Dedifferentiated amniotic fluid mesenchymal stem cell (primary cell): Measurements from ENCODE around the gene NT5DC2.

ENCODE experiments used
- DNase-seq: peaks from one replicate; pipeline ENCODE4 v3.0.0-alpha.2; 2016; ENCODE audit errors: extremely low spot score

Gene NT5DC2

DNA sequence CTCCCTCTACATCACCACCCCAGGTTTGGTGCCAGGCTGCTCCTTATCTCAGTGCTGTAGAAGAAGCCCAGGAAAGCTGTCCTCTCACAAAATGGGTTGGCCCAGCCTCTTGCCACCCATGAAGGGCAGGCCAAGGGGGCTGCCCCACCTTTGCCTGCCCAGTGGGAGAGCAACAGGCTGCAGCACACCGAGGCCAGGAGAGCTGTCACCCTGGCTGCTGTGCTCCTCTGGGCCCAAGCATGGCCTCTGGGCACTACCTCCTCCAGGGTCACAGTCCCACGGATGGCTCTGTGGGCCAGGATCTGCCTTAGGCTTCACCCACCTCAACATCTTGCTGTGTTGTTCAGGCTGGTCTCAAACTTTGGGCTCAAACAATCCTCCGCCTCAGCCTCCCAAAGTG lies 44.9 kb downstream of the NT5DC2 start:
- no peak for DNase-seq

DNA sequence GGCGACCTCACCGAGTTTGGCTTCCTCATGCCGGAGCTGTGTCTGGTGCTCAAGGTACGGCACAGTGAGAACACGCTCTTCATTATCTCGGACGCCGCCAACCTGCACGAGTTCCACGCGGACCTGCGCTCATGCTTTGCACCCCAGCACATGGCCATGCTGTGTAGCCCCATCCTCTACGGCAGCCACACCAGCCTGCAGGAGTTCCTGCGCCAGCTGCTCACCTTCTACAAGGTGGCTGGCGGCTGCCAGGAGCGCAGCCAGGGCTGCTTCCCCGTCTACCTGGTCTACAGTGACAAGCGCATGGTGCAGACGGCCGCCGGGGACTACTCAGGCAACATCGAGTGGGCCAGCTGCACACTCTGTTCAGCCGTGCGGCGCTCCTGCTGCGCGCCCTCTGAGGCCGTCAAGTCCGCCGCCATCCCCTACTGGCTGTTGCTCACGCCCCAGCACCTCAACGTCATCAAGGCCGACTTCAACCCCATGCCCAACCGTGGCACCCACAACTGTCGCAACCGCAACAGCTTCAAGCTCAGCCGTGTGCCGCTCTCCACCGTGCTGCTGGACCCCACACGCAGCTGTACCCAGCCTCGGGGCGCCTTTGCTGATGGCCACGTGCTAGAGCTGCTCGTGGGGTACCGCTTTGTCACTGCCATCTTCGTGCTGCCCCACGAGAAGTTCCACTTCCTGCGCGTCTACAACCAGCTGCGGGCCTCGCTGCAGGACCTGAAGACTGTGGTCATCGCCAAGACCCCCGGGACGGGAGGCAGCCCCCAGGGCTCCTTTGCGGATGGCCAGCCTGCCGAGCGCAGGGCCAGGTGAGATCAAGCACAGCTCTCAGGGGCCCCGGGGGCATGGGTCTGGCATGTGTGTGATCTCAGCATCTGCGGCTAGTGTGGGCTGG lies 45.6 kb downstream of the NT5DC2 start:
- no peak for DNase-seq

DNA sequence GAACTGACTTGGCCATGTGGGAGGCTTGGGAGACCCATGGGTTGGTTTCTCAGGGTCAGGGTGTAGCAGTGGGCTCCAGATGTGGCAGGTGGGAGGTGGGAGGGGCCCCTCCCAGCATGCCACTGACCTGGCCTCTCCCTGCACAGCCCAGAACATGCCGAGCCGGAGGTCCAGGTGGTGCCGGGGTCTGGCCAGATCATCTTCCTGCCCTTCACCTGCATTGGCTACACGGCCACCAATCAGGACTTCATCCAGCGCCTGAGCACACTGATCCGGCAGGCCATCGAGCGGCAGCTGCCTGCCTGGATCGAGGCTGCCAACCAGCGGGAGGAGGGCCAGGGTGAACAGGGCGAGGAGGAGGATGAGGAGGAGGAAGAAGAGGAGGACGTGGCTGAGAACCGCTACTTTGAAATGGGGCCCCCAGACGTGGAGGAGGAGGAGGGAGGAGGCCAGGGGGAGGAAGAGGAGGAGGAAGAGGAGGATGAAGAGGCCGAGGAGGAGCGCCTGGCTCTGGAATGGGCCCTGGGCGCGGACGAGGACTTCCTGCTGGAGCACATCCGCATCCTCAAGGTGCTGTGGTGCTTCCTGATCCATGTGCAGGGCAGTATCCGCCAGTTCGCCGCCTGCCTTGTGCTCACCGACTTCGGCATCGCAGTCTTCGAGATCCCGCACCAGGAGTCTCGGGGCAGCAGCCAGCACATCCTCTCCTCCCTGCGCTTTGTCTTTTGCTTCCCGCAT lies 46.4 kb downstream of the NT5DC2 start:
- DNase-seq, result no peak

DNA sequence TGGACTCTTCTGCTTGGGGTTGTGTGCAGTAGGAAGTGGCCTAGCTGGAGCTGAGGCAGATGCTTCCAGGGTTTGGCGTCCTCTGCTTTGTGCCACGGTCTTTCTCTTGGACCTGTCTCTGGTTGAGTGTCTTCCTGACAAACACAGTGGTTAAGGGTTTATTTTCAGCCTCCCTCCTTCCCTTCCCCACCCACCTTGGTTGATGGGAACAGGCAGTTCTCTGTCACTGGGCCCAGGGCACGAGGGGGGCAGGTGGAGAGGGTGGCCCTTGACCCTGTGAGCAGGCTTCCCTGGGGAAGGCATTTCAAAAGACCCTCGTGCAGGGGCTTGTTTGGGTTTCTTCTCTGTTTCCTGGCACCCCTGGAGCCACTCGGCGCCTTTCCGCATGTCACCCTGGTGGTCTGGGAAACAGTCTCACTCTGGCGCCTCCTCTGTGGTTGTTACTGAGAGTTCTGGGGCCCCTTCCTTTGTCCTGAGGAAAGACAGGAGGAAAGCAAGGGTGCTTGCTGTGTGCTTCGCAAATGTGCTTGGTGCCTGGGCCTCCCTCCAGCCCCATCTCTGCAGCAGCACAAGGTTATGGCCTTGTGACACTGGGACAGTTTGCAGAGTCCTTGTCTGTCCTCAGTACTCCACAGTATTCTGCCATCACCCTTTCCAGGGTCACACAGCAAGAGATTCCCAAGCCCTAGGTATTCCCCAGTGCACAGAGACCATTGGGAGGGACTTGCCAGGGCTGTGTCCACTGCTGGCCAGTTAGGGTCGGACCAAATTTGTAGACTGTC lies 48.8 kb downstream of the NT5DC2 start:
- DNase-seq, result no peak

DNA sequence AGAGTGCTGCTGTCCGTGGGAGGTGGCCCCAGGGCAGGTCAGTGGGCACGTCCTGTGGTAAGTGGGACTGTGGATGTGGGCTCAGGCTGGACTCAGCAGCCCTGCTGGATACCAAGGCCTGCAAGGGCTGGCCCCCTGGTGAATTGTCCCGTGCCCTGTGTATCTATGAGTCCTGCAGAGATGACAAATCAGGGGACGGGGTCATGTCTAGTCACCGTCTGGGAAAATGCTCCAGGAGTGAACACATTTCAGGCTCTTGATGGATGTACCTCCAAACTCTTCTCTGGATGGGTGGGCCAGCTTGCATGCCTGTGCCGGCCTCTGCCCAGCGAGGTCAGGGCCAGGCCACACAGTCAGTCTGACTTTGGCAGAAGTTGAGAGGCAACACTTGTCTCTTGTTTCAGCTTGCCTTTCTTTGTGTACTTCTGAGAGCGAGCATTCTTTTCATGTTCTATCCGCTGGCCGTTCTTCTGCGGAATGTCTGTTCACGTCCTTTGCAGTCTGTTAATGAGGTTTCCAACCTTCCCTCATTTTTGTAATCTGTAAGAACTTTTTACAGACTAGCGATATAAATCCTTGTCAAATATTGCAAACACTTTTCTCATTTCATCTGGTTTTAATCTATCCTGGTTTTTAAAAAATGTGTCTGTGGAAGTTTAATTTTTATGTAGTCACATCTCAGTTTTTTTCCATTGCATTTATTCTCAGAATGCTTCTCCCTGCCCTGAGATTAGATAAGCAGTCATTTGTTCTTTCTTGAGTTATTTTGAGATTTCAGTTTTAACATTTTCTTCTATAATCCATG lies 49.9 kb downstream of the NT5DC2 start:
- peak; percentile 20 for DNase-seq

DNA sequence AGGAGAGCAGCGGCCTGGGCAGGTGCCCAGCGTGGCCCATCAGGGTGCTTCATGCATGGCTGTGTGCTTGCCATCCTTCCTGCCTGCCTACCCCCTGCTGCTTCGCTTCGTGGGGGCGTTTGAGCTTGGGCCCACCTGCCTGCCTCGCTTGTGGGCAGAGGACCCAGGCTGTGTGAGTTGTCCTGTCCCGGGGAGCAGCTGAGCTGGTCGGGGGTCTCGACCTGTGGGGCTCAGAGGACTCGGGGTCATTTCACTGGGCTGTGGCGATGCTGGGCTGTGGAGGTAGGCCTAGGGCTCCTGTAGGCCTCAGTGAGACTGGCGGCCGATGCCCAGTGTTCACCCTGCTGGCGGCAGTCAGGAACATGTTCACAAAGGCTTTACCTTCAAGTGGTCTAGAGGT lies 50.6 kb downstream of the NT5DC2 start:
- no peak for DNase-seq

DNA sequence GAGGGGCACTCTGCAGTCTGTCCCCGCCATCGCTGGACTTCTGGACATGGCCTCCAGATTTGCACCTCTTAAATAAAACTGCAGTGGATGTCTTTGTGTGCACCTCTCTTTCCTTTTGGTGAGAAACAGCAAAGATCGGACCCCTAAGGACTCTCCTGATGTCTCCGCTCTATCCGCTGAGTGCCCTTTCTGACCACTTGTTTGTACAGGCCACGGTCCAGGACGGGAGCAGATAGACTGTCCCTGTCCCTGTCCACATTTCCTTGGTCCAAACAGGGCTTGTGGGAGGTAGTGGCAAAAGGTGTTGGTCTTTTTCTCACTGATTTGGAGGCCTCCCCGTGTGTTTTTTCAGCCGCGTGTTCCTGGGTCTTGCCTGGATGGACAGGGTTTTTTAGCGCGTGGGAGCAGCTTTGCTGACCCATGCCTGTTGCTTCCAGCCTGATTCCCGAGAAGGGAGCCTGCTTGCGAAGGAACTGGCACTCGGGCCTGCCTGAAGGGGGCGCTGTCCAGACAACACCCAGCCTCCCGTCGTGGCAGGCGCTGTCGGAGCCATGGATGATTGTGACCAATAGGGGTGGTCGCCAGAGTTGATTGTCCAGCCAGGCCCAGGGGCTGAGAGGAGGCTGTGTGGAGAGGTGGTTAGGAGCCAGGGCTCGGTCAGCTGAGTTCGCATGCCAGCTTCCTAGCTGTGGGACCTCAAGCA lies 51.7 kb downstream of the NT5DC2 start:
- DNase-seq, result no peak

DNA sequence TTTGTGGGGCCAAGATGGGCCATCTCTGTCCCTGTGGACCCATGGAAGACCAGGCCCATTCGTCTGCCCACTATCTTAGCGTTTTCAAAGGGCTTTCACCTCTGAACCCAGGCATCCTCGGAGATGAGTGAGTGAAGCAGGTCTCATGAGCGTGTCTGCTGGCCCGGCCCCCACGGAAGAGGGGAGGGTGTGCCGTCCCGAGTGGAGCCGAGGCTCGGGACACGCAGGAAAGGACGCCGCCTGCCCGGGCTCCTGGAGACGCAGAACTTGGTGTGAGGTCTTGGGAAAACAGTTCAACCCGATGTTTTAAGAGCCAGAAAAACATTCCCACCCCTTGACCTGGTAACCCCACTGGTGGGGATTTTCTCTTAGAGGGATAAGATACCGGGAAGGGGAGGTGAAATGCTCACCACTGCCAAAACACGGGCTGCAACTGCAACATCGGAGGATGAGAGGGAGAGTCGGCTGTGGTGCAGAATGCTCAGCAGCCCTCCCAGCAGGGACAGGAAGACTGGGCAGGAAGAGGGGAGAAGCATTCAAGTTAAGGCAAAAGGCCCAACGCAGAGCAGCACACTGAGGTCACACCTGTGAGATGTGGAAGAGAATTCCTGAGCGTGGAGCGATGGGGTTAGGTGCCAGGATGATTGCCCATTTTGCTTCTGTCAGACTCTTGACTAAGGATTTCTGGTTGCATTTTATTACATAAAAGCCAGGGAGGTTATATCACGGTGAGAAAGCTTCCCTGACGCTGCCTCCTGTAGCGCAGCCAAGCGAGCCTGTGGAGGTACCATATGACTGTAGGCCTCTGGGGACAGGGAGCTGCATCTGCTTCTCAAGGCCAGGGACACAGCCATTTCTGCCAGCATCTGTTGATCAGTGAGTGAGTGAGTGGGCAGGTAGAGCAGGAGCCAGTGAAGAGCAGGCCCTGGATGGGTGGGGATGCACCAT lies 52.6 kb downstream of the NT5DC2 start:
- no peak for DNase-seq

DNA sequence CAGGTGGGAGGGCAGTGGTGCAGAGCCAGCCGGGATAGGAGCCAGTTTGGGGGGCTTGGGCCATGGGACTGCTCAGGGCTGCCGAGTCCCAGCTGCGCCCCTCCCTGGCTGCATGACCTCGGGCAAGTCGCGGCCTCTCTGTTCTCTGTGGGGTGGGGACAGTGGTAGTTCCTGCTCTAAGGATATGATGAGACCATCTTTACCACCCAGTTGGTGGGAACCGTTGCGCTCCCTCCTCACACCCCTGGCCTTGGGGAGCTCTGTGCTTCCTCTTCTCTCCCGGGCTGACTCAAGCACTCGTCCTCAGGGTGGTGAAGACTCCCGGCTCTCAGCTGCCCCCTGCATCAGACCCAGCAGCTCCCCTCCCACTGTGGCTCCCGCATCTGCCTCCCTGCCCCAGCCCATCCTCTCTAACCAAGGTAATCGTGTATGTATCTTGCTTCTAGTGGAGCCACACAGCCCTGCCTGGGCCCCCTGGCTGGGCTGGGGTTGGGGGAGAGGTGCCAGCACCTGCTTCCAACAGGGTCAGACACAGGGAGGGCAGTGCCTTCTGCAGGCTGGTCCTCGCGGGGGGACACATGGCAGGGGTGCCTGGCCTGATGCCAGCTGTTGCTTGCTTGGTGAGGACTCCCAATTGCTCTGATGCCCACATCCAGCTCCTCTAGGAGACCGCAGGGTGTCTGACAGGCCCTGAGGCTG lies 53.6 kb downstream of the NT5DC2 start:
- DNase-seq, result no peak

DNA sequence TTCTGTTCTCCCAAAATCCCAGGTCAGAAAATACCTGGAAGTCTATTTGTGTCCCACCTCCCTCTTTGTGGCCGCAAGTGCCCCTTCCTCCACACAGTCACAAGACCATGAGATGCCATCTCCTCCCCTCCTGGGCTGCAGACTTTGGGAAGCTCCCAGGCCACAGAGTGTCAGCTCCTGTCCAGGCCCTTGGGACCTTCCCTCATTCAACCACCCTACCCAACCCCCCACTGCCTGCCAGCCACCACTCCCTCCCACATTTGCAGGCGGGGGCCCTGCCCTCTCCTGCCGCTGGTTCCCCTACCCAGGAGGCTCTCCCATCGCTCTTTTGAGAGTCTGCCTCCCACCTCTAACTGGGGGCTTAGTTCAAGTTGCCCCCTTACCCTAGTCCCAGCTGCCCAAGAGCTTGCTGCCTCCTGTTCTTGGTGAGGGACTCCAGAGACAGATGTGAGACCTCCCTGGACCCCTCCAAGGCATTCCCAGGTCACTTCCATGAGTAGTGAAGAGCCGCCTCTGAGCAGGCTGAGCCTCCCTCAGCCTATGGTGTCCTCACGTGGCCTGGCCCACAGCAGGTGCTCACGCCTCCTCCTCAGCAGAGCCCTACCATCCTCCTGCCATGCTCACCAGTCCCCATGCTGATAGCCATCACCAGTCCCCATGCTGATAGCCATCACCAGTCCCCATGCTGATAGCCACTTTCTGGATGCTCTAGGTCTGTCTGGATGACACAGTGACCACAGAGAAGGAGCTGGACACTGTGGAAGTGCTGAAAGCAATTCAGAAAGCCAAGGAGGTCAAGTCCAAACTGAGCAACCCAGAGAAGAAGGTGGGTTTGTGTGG lies 54.4 kb downstream of the NT5DC2 start:
- DNase-seq, result no peak

DNA sequence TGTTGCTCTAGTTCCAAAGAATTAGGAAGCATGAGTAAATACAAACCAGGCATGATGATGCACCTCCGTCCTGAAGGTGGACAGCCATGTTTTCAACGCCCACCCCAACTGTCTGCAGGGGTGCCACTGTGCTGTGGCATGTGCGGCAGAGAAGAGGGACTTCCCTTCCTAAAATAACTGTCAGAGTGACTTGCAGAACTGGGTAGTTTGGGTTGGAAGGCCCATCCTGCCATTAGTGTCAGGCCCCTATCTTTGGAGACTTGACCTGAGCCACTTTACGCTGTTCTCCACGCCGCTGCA lies 55.9 kb downstream of the NT5DC2 start:
- DNase-seq, result no peak

DNA sequence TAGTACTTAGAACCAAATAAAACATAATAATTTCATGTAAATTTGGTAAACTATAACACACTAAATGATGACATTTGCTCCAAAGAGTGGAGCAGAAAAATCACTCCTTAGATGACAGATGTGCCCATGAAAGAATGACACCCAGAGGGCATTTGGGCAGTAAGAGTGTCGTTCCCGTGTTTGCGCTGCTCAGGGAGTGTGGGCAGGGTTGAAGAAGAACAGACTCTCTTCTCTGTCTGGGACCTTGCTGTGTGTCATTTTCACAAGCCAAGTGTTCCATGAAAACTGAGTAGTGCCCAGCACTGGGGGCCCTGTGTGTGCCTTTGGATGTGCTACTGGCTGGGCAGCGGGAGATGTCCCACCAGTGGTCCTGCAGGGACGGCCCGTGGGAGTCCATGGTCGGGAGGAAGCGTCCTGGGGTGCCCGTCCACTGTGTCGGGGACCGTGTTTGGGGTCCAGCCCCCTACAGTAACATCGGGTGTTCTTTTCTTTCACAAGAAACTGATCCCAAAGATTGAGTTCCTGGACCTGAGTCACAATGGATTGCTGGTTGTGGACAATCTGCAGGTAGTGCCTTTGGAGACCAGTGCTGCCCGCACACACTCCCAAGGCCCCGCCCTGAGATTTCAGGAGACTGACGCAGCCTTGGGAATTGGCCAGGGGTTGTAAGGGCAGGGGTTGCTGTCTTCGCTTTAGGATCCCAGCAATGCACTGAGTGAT lies 56.4 kb downstream of the NT5DC2 start:
- DNase-seq, result no peak
